IMR-90 (cell line): ENCODE data around the gene TGFB1.

Experiments used
- BHLHE40 ChIP-seq: fragments of 150-350 bp; IDR thresholded peaks from 2 replicates; pipeline ENCODE4 v1.6.1; 2016; ENCODE audit warnings: mild to moderate bottlenecking, low read depth, low read length
- CTCF ChIP-seq: conservative IDR thresholded peaks from 2 replicates; pipeline ENCODE4 v1.5.1; 2012; ENCODE audit warnings: mild to moderate bottlenecking, low read depth, low read length, improper control_type of control experiment
- ELK1 ChIP-seq: fragments of 150-350 bp; IDR thresholded peaks from 2 replicates; pipeline ENCODE4 v1.6.1; 2016; ENCODE audit warnings: low read depth, mild to moderate bottlenecking, low read length, moderate library complexity, borderline replicate concordance
- MXI1 ChIP-seq: IDR thresholded peaks from 2 replicates; pipeline ENCODE4 v1.6.1; 2012; ENCODE audit warnings: low read depth, mild to moderate bottlenecking, low read length, moderate library complexity, borderline replicate concordance
- POLR2A ChIP-seq: IDR thresholded peaks from 2 replicates; pipeline ENCODE4 v1.6.1; 2012; ENCODE audit warnings: mild to moderate bottlenecking, low read depth, low read length
- RFX5 ChIP-seq: IDR thresholded peaks from 2 replicates; pipeline ENCODE4 v1.8.0; 2012; ENCODE audit warnings: low read depth, mild to moderate bottlenecking, low read length, moderate library complexity
- SMC3 ChIP-seq: fragments of 150-350 bp; IDR thresholded peaks from 2 replicates; pipeline ENCODE4 v1.6.1; 2016; ENCODE audit warnings: low read depth, mild to moderate bottlenecking, antibody characterized with exemption, low read length, moderate library complexity

DNA sequence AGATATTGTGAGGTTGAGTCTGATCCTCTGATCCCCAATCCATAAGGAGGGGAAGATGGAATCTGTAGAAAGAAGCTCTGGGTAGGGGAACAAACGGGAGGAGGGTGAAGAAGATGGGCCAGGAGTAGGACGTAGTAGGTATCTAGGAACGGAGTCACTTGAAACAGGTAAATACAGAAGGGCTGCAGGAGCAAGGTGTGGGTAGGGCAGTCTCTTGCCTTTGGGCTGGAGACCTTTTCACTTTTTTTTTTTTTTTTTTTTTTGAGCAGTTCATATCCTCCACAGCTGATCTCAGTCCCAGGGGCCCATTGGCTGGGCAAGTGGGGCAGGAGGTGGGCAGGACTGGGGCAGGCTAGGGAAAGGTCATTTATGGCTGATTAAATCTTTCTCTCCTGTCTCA is 45.4 kb upstream of the TGFB1 start:
- TF ChIP-seq CTCF (no peak), RFX5 (no peak), ELK1 (no peak), POLR2A (no peak), MXI1 (no peak), BHLHE40 (no peak), SMC3 (no peak)
